Loucy (cell line): ENCODE results near the gene TNFRSF19.

Experiments
- H2AFZ ChIP-seq: fragments of 200-600 bp; sonication (generic); 2 replicates; pipeline ENCODE4 v1.6.0; 2016; ENCODE audit warnings: antibody characterized with exemption, mild to moderate bottlenecking, low read length, moderate library complexity
- H3F3A ChIP-seq: fragments of 200-600 bp; 2 replicates; pipeline ENCODE4 v1.6.0; 2016; ENCODE audit warnings: antibody characterized with exemption, low read depth, mild to moderate bottlenecking
- H3K27me3 ChIP-seq: fragments of 200-600 bp; sonication (generic); 2 replicates; pipeline ENCODE4 v1.6.1; 2014; ENCODE audit warnings: low read length, mild to moderate bottlenecking; ENCODE audit not compliant: insufficient read depth, poor library complexity, severe bottlenecking
- H3K36me3 ChIP-seq: fragments of 200-600 bp; sonication (generic); 2 replicates; pipeline ENCODE4 v1.6.1; 2016; ENCODE audit warnings: low read length; ENCODE audit not compliant: insufficient read depth
- H3K4me1 ChIP-seq: fragments of 200-600 bp; sonication (generic); 2 replicates; pipeline ENCODE4 v1.5.1; 2014; ENCODE audit warnings: low read length, mild to moderate bottlenecking; ENCODE audit not compliant: insufficient read depth, poor library complexity, severe bottlenecking
- H3K4me2 ChIP-seq: fragments of 200-600 bp; sonication (generic); 2 replicates; pipeline ENCODE4 v1.6.0; 2014; ENCODE audit warnings: antibody characterized with exemption, low read length, low read depth, mild to moderate bottlenecking; ENCODE audit not compliant: poor library complexity, severe bottlenecking
- H3K4me3 ChIP-seq: fragments of 200-600 bp; sonication (generic); 2 replicates; pipeline ENCODE4 v1.5.1; 2014; ENCODE audit warnings: low read length, mild to moderate bottlenecking, mixed read lengths; ENCODE audit not compliant: poor library complexity, severe bottlenecking
- H3K79me2 ChIP-seq: fragments of 200-600 bp; sonication (generic); 2 replicates; pipeline ENCODE4 v1.6.1; 2014; ENCODE audit warnings: low read length; ENCODE audit not compliant: insufficient read depth
- H3K9ac ChIP-seq: fragments of 200-600 bp; sonication (generic); 2 replicates; pipeline ENCODE4 v1.6.0; 2014; ENCODE audit warnings: mild to moderate bottlenecking, low read depth, low read length, moderate library complexity; ENCODE audit not compliant: poor library complexity, severe bottlenecking
- H3K9me2 ChIP-seq: fragments of 200-600 bp; sonication (generic); replicated peaks from 2 replicates; pipeline ENCODE4 v1.6.1; 2016; ENCODE audit warnings: low read depth, low read length, mixed read lengths
- H3K9me3 ChIP-seq: fragments of 200-600 bp; sonication (generic); 2 replicates; pipeline ENCODE4 v1.6.1; 2014; ENCODE audit warnings: mild to moderate bottlenecking, antibody characterized with exemption, low read length, low read depth; ENCODE audit not compliant: insufficient read depth
- H4K20me1 ChIP-seq: fragments of 200-600 bp; sonication (generic); 2 replicates; pipeline ENCODE4 v1.6.0; 2014; ENCODE audit warnings: antibody characterized with exemption, low read length, mild to moderate bottlenecking; ENCODE audit not compliant: insufficient read depth, poor library complexity, severe bottlenecking
- CTCF ChIP-seq: fragments of 200-600 bp; sonication (generic); conservative IDR thresholded peaks from 2 replicates; pipeline ENCODE4 v1.5.1; 2014; ENCODE audit warnings: mild to moderate bottlenecking, antibody characterized with exemption, low read length
- EZH2phosphoT487 ChIP-seq: fragments of 200-600 bp; IDR thresholded peaks from 2 replicates; pipeline ENCODE4 v1.6.1; 2018; ENCODE audit warnings: antibody characterized with exemption, mild to moderate bottlenecking, moderate library complexity, borderline replicate concordance

Gene TNFRSF19

GRCh38 chr13:23671377-23671776 is 101.2 kb downstream of the TNFRSF19 start:
- peaks cover 10% of the 10 kb centered on the region for H3K27me3 ChIP-seq

GRCh38 chr13:23671897-23672296 is 101.7 kb downstream of the TNFRSF19 start:
- Histone ChIP-seq H3K4me3 (no peak overlapping the region), H3K27me3 (peaks cover 10% of the 10 kb centered on the region), H3K4me1 (no peaks in the 10 kb centered on the region), H3K9ac (no peak overlapping the region), H3K36me3 (no peaks in the 10 kb centered on the region), H4K20me1 (no peaks in the 10 kb centered on the region), H3F3A (no peaks in the 10 kb centered on the region), H3K9me3 (no peaks in the 10 kb centered on the region), H3K4me2 (no peak overlapping the region), H2AFZ (no peak overlapping the region), H3K9me2 (no peaks in the 10 kb centered on the region), H3K79me2 (no peaks in the 10 kb centered on the region)
- no peak for TF ChIP-seq CTCF
- TF ChIP-seq EZH2phosphoT487, result no peak

More at GRCh38 chr13:23671377-23671776, 101.2 kb downstream of the TNFRSF19 start:
- Histone ChIP-seq H3K79me2 (no peaks in the 10 kb centered on the region), H3K4me1 (no peaks in the 10 kb centered on the region), H3K4me2 (no peak overlapping the region), H3K36me3 (no peaks in the 10 kb centered on the region), H2AFZ (no peak overlapping the region), H3K4me3 (no peak overlapping the region), H3K9me2 (no peaks in the 10 kb centered on the region), H3K9ac (no peak overlapping the region), H3F3A (no peaks in the 10 kb centered on the region), H3K9me3 (no peaks in the 10 kb centered on the region), H4K20me1 (no peaks in the 10 kb centered on the region)
- TF ChIP-seq CTCF (no peak), EZH2phosphoT487 (no peak)

GRCh38 chr13:23672616-23673015 is 102.4 kb downstream of the TNFRSF19 start:
- H3K4me2 ChIP-seq, result no peak overlapping the region
- no peak overlapping the region for H3K9ac ChIP-seq
- H3K36me3 ChIP-seq, result no peaks in the 10 kb centered on the region
- no peak for TF ChIP-seq CTCF
- TF ChIP-seq EZH2phosphoT487, result no peak
- no peak overlapping the region for H2AFZ ChIP-seq
- H3K4me1 ChIP-seq, result no peaks in the 10 kb centered on the region
- no peaks in the 10 kb centered on the region for H3K9me3 ChIP-seq
- H3F3A ChIP-seq, result no peaks in the 10 kb centered on the region
- H3K79me2 ChIP-seq, result no peaks in the 10 kb centered on the region
- no peak overlapping the region for H3K4me3 ChIP-seq
- H4K20me1 ChIP-seq, result no peaks in the 10 kb centered on the region
- no peaks in the 10 kb centered on the region for H3K9me2 ChIP-seq
- peaks cover 10% of the 10 kb centered on the region for H3K27me3 ChIP-seq
